GM12873 (cell line): ENCODE results near the gene CKLF.

Experiments
- TF ChIP-seq, protein P1 (sequence below): IDR thresholded peaks from 2 replicates; pipeline ENCODE4 v1.5.1; 2012; ENCODE audit warnings: low read depth, mild to moderate bottlenecking, moderate library complexity, low read length, control low read depth; ENCODE audit not compliant: insufficient read depth; ENCODE audit errors: missing control alignments

CKLF gene

DNA sequence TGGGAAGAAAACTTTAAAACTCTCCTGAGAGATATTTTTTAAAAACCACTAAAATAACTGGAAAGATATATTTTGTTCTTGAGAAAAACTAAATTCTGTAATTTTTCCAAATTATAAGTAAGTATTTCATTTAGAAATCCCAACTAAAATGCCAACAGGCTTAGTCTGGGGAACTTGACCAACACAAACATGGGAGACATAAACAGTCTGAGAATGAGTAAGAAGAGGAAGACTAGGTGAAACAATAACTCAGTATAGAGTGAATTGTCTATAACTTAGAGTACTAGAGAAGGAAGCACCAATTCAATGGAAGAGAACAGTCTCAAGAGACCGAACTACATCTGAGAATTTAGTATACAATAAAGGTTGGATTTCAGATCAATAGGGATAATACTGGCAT is 16.8 kb downstream of the CKLF start:
- TF ChIP-seq, protein P1, sequence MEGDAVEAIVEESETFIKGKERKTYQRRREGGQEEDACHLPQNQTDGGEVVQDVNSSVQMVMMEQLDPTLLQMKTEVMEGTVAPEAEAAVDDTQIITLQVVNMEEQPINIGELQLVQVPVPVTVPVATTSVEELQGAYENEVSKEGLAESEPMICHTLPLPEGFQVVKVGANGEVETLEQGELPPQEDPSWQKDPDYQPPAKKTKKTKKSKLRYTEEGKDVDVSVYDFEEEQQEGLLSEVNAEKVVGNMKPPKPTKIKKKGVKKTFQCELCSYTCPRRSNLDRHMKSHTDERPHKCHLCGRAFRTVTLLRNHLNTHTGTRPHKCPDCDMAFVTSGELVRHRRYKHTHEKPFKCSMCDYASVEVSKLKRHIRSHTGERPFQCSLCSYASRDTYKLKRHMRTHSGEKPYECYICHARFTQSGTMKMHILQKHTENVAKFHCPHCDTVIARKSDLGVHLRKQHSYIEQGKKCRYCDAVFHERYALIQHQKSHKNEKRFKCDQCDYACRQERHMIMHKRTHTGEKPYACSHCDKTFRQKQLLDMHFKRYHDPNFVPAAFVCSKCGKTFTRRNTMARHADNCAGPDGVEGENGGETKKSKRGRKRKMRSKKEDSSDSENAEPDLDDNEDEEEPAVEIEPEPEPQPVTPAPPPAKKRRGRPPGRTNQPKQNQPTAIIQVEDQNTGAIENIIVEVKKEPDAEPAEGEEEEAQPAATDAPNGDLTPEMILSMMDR: no peak

DNA sequence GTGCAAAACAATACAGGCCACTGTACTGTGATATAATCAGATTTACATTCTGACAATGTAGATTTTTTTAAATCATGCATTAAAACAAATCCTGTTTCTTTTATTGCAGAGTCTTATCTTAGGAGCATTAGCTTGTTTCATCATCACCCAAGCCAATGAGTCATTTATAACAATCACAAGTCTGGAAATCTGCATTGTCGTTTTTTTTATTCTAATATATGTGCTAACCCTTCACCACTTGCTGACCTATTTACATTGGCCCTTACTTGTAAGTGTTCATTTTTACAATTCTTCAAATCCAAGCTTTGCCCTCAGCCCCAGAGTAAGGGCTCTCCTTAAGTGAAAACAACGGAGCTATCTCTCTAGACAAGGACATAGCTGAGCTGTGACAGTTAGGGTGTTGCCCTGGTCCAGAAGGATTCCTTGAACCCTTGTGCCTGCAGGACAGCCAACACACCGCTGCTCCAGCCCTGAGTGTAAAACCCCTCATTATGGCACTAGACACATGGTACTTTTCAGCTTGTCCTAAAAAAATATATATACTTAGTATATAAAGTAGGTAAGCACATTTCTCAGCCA is 17.5 kb downstream of the CKLF start:
- TF ChIP-seq, protein P1: no peak

DNA sequence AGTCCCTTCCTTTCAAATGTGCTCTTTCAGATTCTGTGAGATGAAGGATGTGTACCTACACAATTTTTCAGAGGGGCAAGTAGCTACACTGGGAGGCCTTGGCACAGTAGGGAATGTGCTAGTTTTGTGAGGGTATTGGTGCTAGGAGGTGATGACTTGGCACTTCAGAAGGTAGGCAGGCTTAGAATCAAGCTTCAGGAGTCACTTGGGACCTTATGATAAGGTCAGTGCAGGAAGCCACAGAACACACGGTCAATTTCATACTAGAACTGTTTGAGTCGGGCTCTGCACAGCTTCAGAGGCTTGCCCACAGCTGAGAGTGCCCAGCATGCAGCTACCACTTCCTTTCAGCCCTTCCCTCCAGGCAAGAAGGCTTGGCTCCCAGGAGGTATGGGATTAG is 20.0 kb downstream of the CKLF start:
- TF ChIP-seq, protein P1: no peak

DNA sequence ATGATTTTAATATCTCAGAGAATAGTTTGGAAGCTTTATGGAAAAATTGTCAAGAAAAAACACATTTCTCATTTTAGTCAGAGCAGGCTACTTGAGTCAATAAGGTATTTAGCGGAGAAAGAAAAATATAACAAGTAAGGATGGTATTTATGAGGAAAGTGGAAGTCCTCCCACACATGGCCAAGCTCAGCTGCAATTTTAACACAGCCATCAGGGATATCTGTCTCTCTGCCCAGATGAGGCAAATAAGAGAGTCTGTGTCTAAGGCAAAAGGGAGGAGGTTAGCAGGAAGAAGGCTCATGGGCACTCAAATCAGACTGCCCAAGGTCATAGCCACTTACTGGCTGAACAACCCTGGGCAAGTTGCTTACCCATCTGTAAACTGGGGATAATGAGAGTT is 21.7 kb downstream of the CKLF start:
- TF ChIP-seq, protein P1: no peak

DNA sequence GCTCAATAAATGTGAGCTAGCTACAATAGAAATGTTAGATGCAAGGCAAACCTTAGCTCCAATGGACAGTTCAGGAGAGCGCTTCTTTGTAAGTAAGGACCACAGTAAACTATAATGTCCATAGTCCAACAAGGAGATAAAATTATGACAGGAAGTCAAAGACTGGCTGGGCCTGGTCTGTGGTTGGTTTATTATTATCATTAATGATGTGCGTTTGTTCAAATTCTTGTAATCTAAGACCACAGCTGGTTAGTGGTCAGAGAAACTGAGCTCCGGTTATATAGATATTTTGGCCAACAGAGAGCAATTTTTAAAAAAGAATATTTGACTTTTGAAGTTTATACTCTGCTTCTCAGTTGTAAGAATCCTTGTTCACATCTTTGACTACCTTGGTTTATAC is 22.2 kb downstream of the CKLF start:
- TF ChIP-seq, protein P1: no peak

DNA sequence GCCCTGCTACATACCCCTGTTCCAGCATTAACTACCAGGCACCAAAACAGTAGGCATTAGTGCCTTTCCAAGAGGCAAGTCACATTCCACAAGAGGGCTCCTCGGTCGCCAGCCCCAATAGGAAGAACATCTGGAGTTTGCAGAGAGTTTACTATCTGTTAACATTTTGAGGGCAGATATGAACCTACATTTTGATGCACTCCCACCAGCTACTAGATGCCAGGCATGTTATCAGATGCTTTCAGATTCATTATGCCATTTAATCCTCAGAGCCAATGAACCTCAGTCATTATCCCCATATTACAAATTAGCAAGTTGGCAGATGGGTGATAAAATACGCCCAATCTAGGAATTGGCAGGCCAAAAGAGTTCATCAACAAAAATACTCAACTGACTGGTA is 22.7 kb downstream of the CKLF start:
- TF ChIP-seq, protein P1: no peak

DNA sequence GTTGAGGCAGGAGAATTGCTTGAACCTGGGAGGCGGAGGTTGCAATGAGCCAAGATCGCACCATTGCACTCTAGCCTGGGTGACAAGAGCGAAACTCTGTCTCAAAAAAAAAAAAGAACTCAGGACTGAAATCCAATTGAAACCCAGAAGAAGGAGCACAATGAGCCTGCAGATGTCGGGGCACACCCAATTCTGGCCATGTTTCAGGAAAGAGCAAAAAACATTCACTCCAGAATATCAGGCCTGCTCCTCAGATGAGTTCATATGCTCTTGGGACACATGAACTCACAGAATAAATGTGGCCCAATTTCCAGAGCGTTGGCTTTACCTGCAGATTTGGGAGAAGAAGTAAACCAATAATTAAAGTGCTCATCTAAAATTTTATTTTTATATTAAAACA is 23.9 kb downstream of the CKLF start:
- TF ChIP-seq, protein P1: no peak
